HepG2 (cell line): ENCODE data around the gene HNRNPA2B1. TPM values are rescaled to one million over a fixed set of nuclear protein-coding genes. Genes with fewer than 3 reads are reported as not detected.

ENCODE experiments used
- ATAC-seq: fragments of 200-7000 bp; cut with Tn5 transposase; 3 replicates; pipeline ENCODE4 v1.9.1; 2020; ENCODE audit warnings: mild to moderate bottlenecking, moderate library complexity
- BruUV-seq: library from RNA; stranded (reverse); fragments of 400-500 nt; replicated peaks from 2 replicates; lab custom pipeline; 2021; lab: Mats Ljungman, UMichigan
- CTCF ChIA-PET: fragments of 300-600 bp; formaldehyde crosslinking; extraction: SDS; loops from one replicate; lab custom pipeline; 2021; ENCODE audit warnings: low total read pairs, inconsistent platforms, low intra/inter-chr PET ratio; lab: Yijun Ruan, JAX
- POLR2A ChIA-PET: fragments of 350-600 bp; sonication (Branson Sonifier 250); formaldehyde crosslinking; loops from one replicate; lab custom pipeline; 2020; ENCODE audit warnings: antibody characterized with exemption, inconsistent platforms; lab: Yijun Ruan, JAX
- DNase-seq: peaks from one replicate; pipeline ENCODE4 v3.0.0-alpha.2; 2015; ENCODE audit warnings: low spot score
- FAIRE-seq: peaks from 3 replicates; lab custom pipeline; 2011; peaks lifted over from hg19 to GRCh38; lab: Jason Lieb, UNC
- H2AFZ ChIP-seq: one replicate; pipeline ENCODE4 v1.6.1; 2011; ENCODE audit warnings: low read length, inconsistent platforms
- H3K27ac ChIP-seq: fragments of 300-600 bp; 3 replicates; pipeline ENCODE4 v1.8.0; 2011; ENCODE audit warnings: mixed run types, mild to moderate bottlenecking, mixed read lengths, low read length, inconsistent platforms; ENCODE audit not compliant: insufficient read depth; ENCODE audit errors: extremely low read length
- H3K27me3 ChIP-seq, 2 experiments: fragments of 200-600 bp in 1 of 2; 2 replicates in 1 of 2; 3 replicates in 1 of 2; pipeline versions ENCODE4 v1.6.0 to v1.8.0; 2011; ENCODE audit warnings: low read length in 2 of 2, mild to moderate bottlenecking in 2 of 2, moderate library complexity in 2 of 2, inconsistent platforms in 1 of 2; ENCODE audit not compliant: insufficient read depth in 2 of 2, control insufficient read depth in 1 of 2
- H3K36me3 ChIP-seq, 2 experiments: fragments of 200-600 bp in 1 of 2; replicated peaks in 1 of 2; 2 replicates in 1 of 2; 3 replicates in 1 of 2; pipeline versions ENCODE4 v1.5.1 to v1.8.0; 2011; ENCODE audit warnings: low read length in 2 of 2, inconsistent platforms in 1 of 2; ENCODE audit not compliant: insufficient read depth in 2 of 2, control insufficient read depth in 1 of 2
- H3K4me1 ChIP-seq: 2 replicates; pipeline ENCODE4 v1.5.1; 2012; ENCODE audit warnings: low read length, inconsistent platforms; ENCODE audit not compliant: insufficient read depth
- H3K4me2 ChIP-seq: 2 replicates; pipeline ENCODE4 v1.6.0; 2011; ENCODE audit warnings: low read depth, low read length, inconsistent platforms
- H3K4me3 ChIP-seq, 3 experiments: fragments of 200-600 bp in 1 of 3; sonication (generic), shearing (Covaris generic) in 1 of 3; replicated peaks in 1 of 3; 2 replicates each; pipeline ENCODE4 v1.5.1; 2011 to 2016; ENCODE audit warnings: low read length in 3 of 3, inconsistent platforms in 2 of 3, low read depth in 2 of 3, mild to moderate bottlenecking in 2 of 3, control low read depth in 1 of 3, mixed read lengths in 1 of 3; ENCODE audit not compliant: insufficient read depth in 1 of 3
- H3K79me2 ChIP-seq: one replicate; pipeline ENCODE4 v1.6.1; 2011; ENCODE audit warnings: low read length, inconsistent platforms; ENCODE audit not compliant: insufficient read depth
- H3K9ac ChIP-seq: 2 replicates; pipeline ENCODE4 v1.6.0; 2011; ENCODE audit warnings: mild to moderate bottlenecking, low read depth, low read length, inconsistent platforms; ENCODE audit not compliant: insufficient read depth
- H3K9me3 ChIP-seq: 2 replicates; pipeline ENCODE4 v1.5.1; 2012; ENCODE audit warnings: mild to moderate bottlenecking, low read length
- H4K20me1 ChIP-seq: 2 replicates; pipeline ENCODE4 v1.6.0; 2011; ENCODE audit warnings: inconsistent platforms, mild to moderate bottlenecking, low read length, moderate library complexity; ENCODE audit not compliant: insufficient read depth
- AKAP8 ChIP-seq: sonication (generic); formaldehyde crosslinking; IDR thresholded peaks from 2 replicates; pipeline ENCODE4 v1.5.1; 2020; ENCODE audit warnings: mild to moderate bottlenecking, missing genetic modification reagents
- CREM ChIP-seq, 2 experiments: sonication (generic) in 1 of 2; formaldehyde crosslinking in 1 of 2; IDR thresholded peaks; 2 replicates each; pipeline versions ENCODE4 v1.4.0 to v1.6.1; 2016 to 2020; ENCODE audit warnings: antibody characterized with exemption in 1 of 2, mild to moderate bottlenecking in 1 of 2, missing genetic modification reagents in 1 of 2
- GATAD1 ChIP-seq: IDR thresholded peaks from 2 replicates; pipeline ENCODE4 v1.6.1; 2016; ENCODE audit warnings: missing genetic modification reagents, missing compliant biosample characterization
- JUNB ChIP-seq: sonication (generic); formaldehyde crosslinking; IDR thresholded peaks from 2 replicates; pipeline ENCODE4 v1.8.0; 2022; ENCODE audit warnings: missing genetic modification reagents, mild to moderate bottlenecking, borderline replicate concordance
- KDM5A ChIP-seq: fragments of 200-600 bp; sonication (generic); IDR thresholded peaks from 2 replicates; pipeline ENCODE4 v1.7.0; 2018; ENCODE audit warnings: antibody characterized with exemption, mild to moderate bottlenecking, low read length, borderline replicate concordance
- MBD4 ChIP-seq: IDR thresholded peaks from 2 replicates; pipeline ENCODE4 v1.6.1; 2012; ENCODE audit warnings: low read length, inconsistent platforms, borderline replicate concordance
- PAX8 ChIP-seq: sonication (generic); formaldehyde crosslinking; IDR thresholded peaks from 2 replicates; pipeline ENCODE4 v1.8.0; 2022; ENCODE audit warnings: mild to moderate bottlenecking, missing genetic modification reagents, borderline replicate concordance
- POLR2A ChIP-seq, 2 experiments: IDR thresholded peaks; 2 replicates each; pipeline ENCODE4 v1.6.1; 2011; ENCODE audit warnings: low read depth in 2 of 2, low read length in 2 of 2, mild to moderate bottlenecking in 1 of 2, moderate library complexity in 1 of 2; ENCODE audit not compliant: insufficient read depth in 1 of 2
- RBFOX2 ChIP-seq: fragments of 200-400 bp; formaldehyde crosslinking; IDR thresholded peaks from 2 replicates; pipeline ENCODE4 v1.6.1; 2017; ENCODE audit warnings: low read depth, mild to moderate bottlenecking, low read length
- RBM22 ChIP-seq: fragments of 200-400 bp; formaldehyde crosslinking; optimal IDR thresholded peaks from 2 replicates; pipeline ENCODE3; 2017; ENCODE audit warnings: mild to moderate bottlenecking, low read length, moderate library complexity
- SMC3 ChIP-seq: IDR thresholded peaks from 2 replicates; pipeline ENCODE4 v1.6.1; 2011; ENCODE audit warnings: low read length, improper control_type of control experiment
- ZNF556 ChIP-seq: sonication (generic); formaldehyde crosslinking; IDR thresholded peaks from 2 replicates; pipeline ENCODE4 v1.4.0; 2020; ENCODE audit warnings: mild to moderate bottlenecking, missing genetic modification reagents, borderline replicate concordance
- ZNF644 ChIP-seq: IDR thresholded peaks from 2 replicates; pipeline ENCODE4 v1.6.1; 2016; ENCODE audit warnings: low read depth
- WGBS: methylation state at CpG from one replicate; pipeline ENCODE4 v1.1.6; 2017; ENCODE audit warnings: low lambda C conversion rate; 5-methylcytosine and 5-hydroxymethylcytosine counted together
- in situ Hi-C: cut with HindIII; loops from 2 replicates; pipeline ENCODE4 v1.10.0; 2017; ENCODE audit warnings: low pct_unique_long_range_greater_than_20kb; ENCODE audit not compliant: extremely low pct_ligation_motif_present
- intact Hi-C: fragments of 100-400 bp; cut with micrococcal nuclease; formaldehyde crosslinking; loops from one replicate; pipeline ENCODE4 v1.10.0; 2022; ENCODE audit not compliant: unreplicated experiment
- polyA plus RNA-seq, 8 experiments: library from polyadenylated mRNA; depleted of rRNA in 3 of 8; stranded (reverse) in 7 of 8; unstranded in 1 of 8; fragments of >200 nt; fragmentation: Illumina TruSeq in 4 of 8; extraction: Trizol in 4 of 8; gene quantifications; 2 replicates each; pipeline versions ENCODE4 v1.2.1 to v1.2.3, GENCODE V29; 2011 to 2016; ENCODE audit warnings: low read depth in 4 of 8, missing spikeins in 1 of 8, mixed read lengths in 1 of 8; ENCODE audit not compliant: insufficient read depth in 1 of 8
- total RNA-seq, 5 experiments: library from RNA; depleted of rRNA; stranded (reverse); fragments of >200 nt; fragmentation: Illumina TruSeq; extraction: Trizol; gene quantifications; 2 replicates each; pipeline ENCODE4 v1.2.3, GENCODE V29; 2016; ENCODE audit warnings: low read depth in 1 of 5
- TF ChIP-seq, protein P1 (sequence below): IDR thresholded peaks from 2 replicates; pipeline ENCODE4 v1.6.1; 2016; ENCODE audit warnings: low read depth
- TF ChIP-seq, protein P2 (sequence below): IDR thresholded peaks from 2 replicates; pipeline ENCODE4 v1.6.1; 2012; ENCODE audit warnings: low read depth, low read length, improper control_type of control experiment
- TF ChIP-seq, protein P3 (sequence below), 2 experiments: fragments of 450-650 bp in 1 of 2; sonication (generic) in 1 of 2; formaldehyde crosslinking; IDR thresholded peaks; 2 replicates each; pipeline versions ENCODE4 v1.5.0 to v1.8.0; 2020 to 2022; ENCODE audit warnings: mild to moderate bottlenecking in 1 of 2, missing genetic modification reagents in 1 of 2

The HNRNPA2B1 gene
- total and polyA plus RNA-seq, 2 of the 13 experiments (the other 11 are each of a cell fraction or from before 2014, with no cell fraction given), result 193 to 412 TPM

DNA sequence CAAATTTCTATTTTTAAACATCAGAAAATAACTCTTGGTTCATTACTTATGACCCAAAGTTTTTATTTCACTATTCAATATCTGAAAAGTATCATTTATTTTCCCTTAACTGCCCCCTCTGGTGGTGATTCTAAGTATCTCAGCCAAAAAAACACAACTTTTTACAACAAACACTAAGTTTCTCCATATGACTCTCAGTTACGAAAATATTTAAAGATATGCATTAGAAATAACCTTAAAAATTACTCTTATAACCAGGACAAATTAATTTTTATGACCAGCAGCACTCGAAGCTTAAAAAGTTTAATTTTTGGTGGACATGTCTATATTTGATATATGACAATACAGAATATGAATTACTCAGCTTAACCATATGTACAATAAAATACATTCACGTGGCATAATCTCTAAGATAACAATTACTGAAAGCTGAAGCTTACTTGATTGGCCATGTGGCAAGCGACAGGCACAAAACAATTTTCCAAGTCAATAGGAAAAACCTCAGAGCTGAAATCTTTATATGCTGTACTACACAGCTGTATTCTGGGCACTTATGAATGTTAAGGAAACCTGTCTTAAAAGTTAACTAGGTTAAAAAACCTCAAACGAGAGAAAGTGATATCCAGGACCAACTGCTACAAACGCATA, 2.3 kb downstream of the HNRNPA2B1 start (continued):
- TF ChIP-seq KDM5A (peak; percentile 27), ZNF556 (CRISPR knock-in tag) (no peak), SMC3 (peak; percentile 41)
- TF ChIP-seq, protein P1, sequence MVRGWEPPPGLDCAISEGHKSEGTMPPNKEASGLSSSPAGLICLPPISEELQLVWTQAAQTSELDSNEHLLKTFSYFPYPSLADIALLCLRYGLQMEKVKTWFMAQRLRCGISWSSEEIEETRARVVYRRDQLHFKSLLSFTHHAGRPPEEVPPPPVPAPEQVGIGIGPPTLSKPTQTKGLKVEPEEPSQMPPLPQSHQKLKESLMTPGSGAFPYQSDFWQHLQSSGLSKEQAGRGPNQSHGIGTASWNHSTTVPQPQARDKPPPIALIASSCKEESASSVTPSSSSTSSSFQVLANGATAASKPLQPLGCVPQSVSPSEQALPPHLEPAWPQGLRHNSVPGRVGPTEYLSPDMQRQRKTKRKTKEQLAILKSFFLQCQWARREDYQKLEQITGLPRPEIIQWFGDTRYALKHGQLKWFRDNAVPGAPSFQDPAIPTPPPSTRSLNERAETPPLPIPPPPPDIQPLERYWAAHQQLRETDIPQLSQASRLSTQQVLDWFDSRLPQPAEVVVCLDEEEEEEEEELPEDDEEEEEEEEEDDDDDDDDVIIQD (CRISPR knock-in tag), result no peak
- TF ChIP-seq, protein P2, sequence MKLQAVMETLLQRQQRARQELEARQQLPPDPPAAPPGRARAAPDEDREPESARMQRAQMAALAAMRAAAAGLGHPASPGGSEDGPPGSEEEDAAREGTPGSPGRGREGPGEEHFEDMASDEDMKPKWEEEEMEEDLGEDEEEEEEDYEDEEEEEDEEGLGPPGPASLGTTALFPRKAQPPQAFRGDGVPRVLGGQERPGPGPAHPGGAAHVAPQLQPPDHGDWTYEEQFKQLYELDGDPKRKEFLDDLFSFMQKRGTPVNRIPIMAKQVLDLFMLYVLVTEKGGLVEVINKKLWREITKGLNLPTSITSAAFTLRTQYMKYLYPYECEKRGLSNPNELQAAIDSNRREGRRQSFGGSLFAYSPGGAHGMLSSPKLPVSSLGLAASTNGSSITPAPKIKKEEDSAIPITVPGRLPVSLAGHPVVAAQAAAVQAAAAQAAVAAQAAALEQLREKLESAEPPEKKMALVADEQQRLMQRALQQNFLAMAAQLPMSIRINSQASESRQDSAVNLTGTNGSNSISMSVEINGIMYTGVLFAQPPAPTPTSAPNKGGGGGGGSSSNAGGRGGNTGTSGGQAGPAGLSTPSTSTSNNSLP, result peak; percentile 74

DNA sequence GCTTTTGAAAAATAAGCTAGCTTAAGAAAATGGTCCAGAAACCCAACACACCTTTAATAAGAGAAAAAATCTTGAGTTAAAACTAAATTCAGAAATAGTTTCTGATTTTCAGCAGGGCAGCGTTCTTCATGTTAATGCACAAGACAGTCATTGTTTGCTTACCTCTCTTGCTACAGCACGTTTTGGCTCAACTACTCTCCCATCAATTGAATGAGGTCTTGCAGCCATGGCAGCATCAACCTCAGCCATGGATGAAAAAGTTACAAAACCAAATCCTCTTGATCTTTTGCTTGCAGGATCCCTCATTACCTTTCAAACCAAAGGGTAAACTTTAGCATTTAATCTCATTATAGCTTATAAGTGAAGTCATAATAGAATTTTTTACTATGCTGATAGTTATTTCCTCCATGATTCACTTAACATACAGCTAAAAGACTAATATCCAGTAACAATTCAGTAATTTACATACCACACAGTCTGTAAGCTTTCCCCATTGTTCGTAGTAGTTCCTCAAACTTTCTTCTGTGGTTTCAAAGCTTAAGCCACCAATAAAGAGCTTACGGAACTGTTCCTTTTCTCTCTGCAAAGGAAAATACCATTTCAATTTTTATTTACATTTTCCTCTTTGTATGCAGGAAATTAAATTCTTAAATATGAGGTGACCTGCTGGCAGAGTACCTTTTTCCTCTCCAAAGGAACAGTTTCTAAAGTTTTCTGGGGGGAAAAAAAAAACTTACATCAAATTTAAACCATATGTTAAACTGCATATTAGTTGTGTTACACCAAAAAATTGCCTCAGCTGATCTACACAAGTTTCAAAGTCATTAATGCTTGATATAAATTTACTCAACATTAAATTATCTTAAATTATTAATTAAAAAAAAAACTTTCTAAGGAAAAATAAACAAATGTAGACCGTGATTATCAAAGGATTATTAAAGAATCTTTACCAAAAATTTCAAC, 3.1 kb downstream of the HNRNPA2B1 start:
- no peaks in the 10 kb centered on the region; a peak in 1 of 5 replicates for H3K27me3 ChIP-seq
- no TSS peak for BruUV-seq
- H3K9ac ChIP-seq, result peak overlapping the region; percentile 100
- H3K4me3 ChIP-seq, result peak overlapping the region; percentile 99; a peak in 5 of 6 replicates
- intact Hi-C loops, result loop anchor here (2.0 to 5.0 kb wide), 3 partner anchors 45 to 305 kb away; partner anchors contain the start of gene NFE2L3
- FAIRE-seq, result no peak
- WGBS, result 17% methylated on average over 5 of the region's 5 CpGs
- no peak overlapping the region for H2AFZ ChIP-seq
- H3K9me3 ChIP-seq, result no peaks in the 10 kb centered on the region
- ChIA-PET CTCF (no interaction called here), POLR2A (interaction anchor here (1.7 to 5.8 kb wide), 4 partner anchors 9 to 119 kb away, joined by 3 to 40 read pairs (median 20); partner anchors contain the start of gene NFE2L3)
- in situ Hi-C loops, result no loop called here
- ATAC-seq, result no peak
- peaks cover 20 to 52% of the 10 kb centered on the region in 2 experiments for H3K36me3 ChIP-seq
- TF ChIP-seq GATAD1 (CRISPR knock-in tag) (no peak), MBD4 (no peak; the same call in 1 of the 2 replicates), RBM22 (peak; percentile 92), CREM (IDR thresholded peaks at IDR 0.05) (no peak), CREM (CRISPR knock-in tag; IDR thresholded peaks at IDR 0.05) (no peak), POLR2A (IDR thresholded peaks at IDR 0.05; ENCODE audit: insufficient read depth in 1 of 2, low read depth in 2 of 2, low read length in 2 of 2) (peak in 1 of 2 experiments; percentile 42; a peak in 2 of 4 replicates), RBFOX2 (0 out of 2 replicates have a peak, but pooled peaks have one; percentile 10), JUNB (0 out of 2 replicates have a peak, but pooled peaks have one; percentile 22), ZNF644 (CRISPR knock-in tag) (no peak), AKAP8 (no peak), PAX8 (no peak)
- TF ChIP-seq, protein P3, sequence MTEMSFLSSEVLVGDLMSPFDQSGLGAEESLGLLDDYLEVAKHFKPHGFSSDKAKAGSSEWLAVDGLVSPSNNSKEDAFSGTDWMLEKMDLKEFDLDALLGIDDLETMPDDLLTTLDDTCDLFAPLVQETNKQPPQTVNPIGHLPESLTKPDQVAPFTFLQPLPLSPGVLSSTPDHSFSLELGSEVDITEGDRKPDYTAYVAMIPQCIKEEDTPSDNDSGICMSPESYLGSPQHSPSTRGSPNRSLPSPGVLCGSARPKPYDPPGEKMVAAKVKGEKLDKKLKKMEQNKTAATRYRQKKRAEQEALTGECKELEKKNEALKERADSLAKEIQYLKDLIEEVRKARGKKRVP (CRISPR knock-in tag; IDR thresholded peaks at IDR 0.05), result 0 out of 4 replicates have a peak, but pooled peaks of 1 of the 2 experiments have one; percentile 25
- DNase-seq, result no peak
- peaks cover 52% of the 10 kb centered on the region for H3K4me1 ChIP-seq
- no peak overlapping the region for H3K27ac ChIP-seq
- H3K79me2 ChIP-seq, result peaks cover 82% of the 10 kb centered on the region
- peaks cover 75% of the 10 kb centered on the region for H4K20me1 ChIP-seq
- H3K4me2 ChIP-seq, result peak overlapping the region; percentile 77
